GM12878 (cell line): Measurements from ENCODE around the gene TMC2. TPM values are rescaled to one million over a fixed set of nuclear protein-coding genes. Genes with fewer than 3 reads are reported as not detected.
A peak's percentile ranks its signal among the peaks of the same experiment; 100 is the strongest.

Source experiments
- ATAC-seq: fragments of 200-7000 bp; cut with Tn5 transposase; 3 replicates; pipeline ENCODE4 v1.9.1; 2020; ENCODE audit warnings: mild to moderate bottlenecking, moderate library complexity
- BruUV-seq: library from RNA; stranded (reverse); fragments of 400-500 nt; replicated peaks from 2 replicates; lab custom pipeline; 2021; lab: Mats Ljungman, UMichigan
- CTCF ChIA-PET: fragments of 300-600 bp; sonication (Branson Sonifier 250); formaldehyde crosslinking; extraction: SDS; loops from one replicate; lab custom pipeline; 2021; ENCODE audit warnings: inconsistent platforms; lab: Yijun Ruan, JAX
- POLR2A ChIA-PET: fragments of 350-600 bp; formaldehyde crosslinking; extraction: SDS; loops from one replicate; lab custom pipeline; 2021; ENCODE audit warnings: inconsistent platforms; lab: Charles Lee
- RAD21 ChIA-PET: fragments of 300-600 bp; sonication (Branson Sonifier 250); formaldehyde crosslinking; loops from one replicate; lab custom pipeline; 2023; ENCODE audit warnings: antibody characterized with exemption; ENCODE audit not compliant: unreplicated experiment; lab: Charles Lee
- SMC1A ChIA-PET: fragments of 300-600 bp; sonication (Branson Sonifier 250); formaldehyde crosslinking; loops from one replicate; lab custom pipeline; 2023; ENCODE audit not compliant: unreplicated experiment, uncharacterized antibody; lab: Charles Lee
- DNase-seq: peaks from one replicate; pipeline ENCODE4 v3.0.0-alpha.2; 2011; ENCODE audit warnings: low read depth, low spot score
- FAIRE-seq: peaks from 3 replicates; lab custom pipeline; 2011; peaks lifted over from hg19 to GRCh38; lab: Jason Lieb, UNC
- H2AFZ ChIP-seq: 2 replicates; pipeline ENCODE4 v1.6.0; 2011; ENCODE audit warnings: low read depth, low read length, control low read depth; ENCODE audit not compliant: control insufficient read depth
- H3K27ac ChIP-seq: 2 replicates; pipeline ENCODE4 v1.5.1; 2011; ENCODE audit warnings: control low read depth; ENCODE audit not compliant: control insufficient read depth, insufficient read depth
- H3K27me3 ChIP-seq, 2 experiments: replicated peaks in 1 of 2; 2 replicates each; pipeline versions ENCODE4 v1.6.0 to v1.6.1; 2011; ENCODE audit warnings: low read length in 1 of 2; ENCODE audit not compliant: control insufficient read depth in 2 of 2, insufficient read depth in 2 of 2
- H3K36me3 ChIP-seq, 2 experiments: 2 replicates each; pipeline ENCODE4 v1.5.1; 2011; ENCODE audit warnings: low read length in 1 of 2; ENCODE audit not compliant: control insufficient read depth in 2 of 2, insufficient read depth in 2 of 2
- H3K4me1 ChIP-seq: 2 replicates; pipeline ENCODE4 v1.6.1; 2011; ENCODE audit warnings: mild to moderate bottlenecking, low read length, moderate library complexity, mixed read lengths; ENCODE audit not compliant: control insufficient read depth, insufficient read depth
- H3K4me2 ChIP-seq: 2 replicates; pipeline ENCODE4 v1.6.0; 2011; ENCODE audit warnings: control low read depth; ENCODE audit not compliant: control insufficient read depth, insufficient read depth
- H3K4me3 ChIP-seq: fragments of 200-600 bp; sonication (generic); 2 replicates; pipeline ENCODE4 v1.5.1; 2016
- H3K79me2 ChIP-seq: 2 replicates; pipeline ENCODE4 v1.6.0; 2011; ENCODE audit warnings: low read length; ENCODE audit not compliant: control insufficient read depth, insufficient read depth
- H3K9ac ChIP-seq: 2 replicates; pipeline ENCODE4 v1.8.0; 2011; ENCODE audit warnings: low read length, control low read depth, mixed read lengths; ENCODE audit not compliant: control insufficient read depth, insufficient read depth
- H3K9me3 ChIP-seq: replicated peaks from 3 replicates; pipeline ENCODE4 v1.5.1; 2011; ENCODE audit warnings: mild to moderate bottlenecking, low read length; ENCODE audit not compliant: control insufficient read depth, insufficient read depth
- H4K20me1 ChIP-seq: 2 replicates; pipeline ENCODE4 v1.6.0; 2011; ENCODE audit not compliant: control insufficient read depth, insufficient read depth
- ATF7 ChIP-seq: fragments of 450-650 bp; IDR thresholded peaks from 2 replicates; pipeline ENCODE4 v1.6.1; 2016; ENCODE audit warnings: low read depth, mild to moderate bottlenecking
- CHD2 ChIP-seq: IDR thresholded peaks from 2 replicates; pipeline ENCODE4 v1.6.1; 2011; ENCODE audit warnings: low read depth, low read length, improper control_type of control experiment, borderline replicate concordance
- MYB ChIP-seq: fragments of 150-350 bp; IDR thresholded peaks from 2 replicates; pipeline ENCODE4 v1.6.1; 2014; ENCODE audit warnings: mild to moderate bottlenecking, low read depth, low read length, borderline replicate concordance
- POU2F2 ChIP-seq: IDR thresholded peaks from 3 replicates; pipeline ENCODE4 v1.6.1; 2011; ENCODE audit warnings: low read depth, mild to moderate bottlenecking, low read length, borderline replicate concordance
- WGBS: methylation state at CpG from one replicate; pipeline ENCODE4 v1.1.6; 2016; ENCODE audit warnings: low lambda C conversion rate; ENCODE audit not compliant: insufficient replicate concordance, insufficient coverage; ENCODE audit errors: missing lambda C conversion rate; 5-methylcytosine and 5-hydroxymethylcytosine counted together
- in situ Hi-C: fragments of 300-500 bp; cut with MboI; formaldehyde crosslinking; loops from 9 replicates; pipeline ENCODE4 v1.14.3; 2018; ENCODE audit warnings: mixed read lengths
- intact Hi-C: fragments of 100-400 bp; cut with micrococcal nuclease; formaldehyde crosslinking; loops from one replicate; pipeline ENCODE4 v1.14.2; 2022; ENCODE audit not compliant: unreplicated experiment
- polyA plus RNA-seq, 11 experiments: library from polyadenylated mRNA; depleted of rRNA in 4 of 11; unstranded in 6 of 11; stranded (reverse) in 5 of 11; fragments of >200 nt; fragmentation: Nextera tagmentation in 4 of 11; fragmentation: Illumina TruSeq in 1 of 11; extraction: Ambion mirVana in 4 of 11; extraction: Trizol in 1 of 11; gene quantifications; 1 replicate in 1 of 11; 2 replicates in 10 of 11; pipeline versions ENCODE4 v1.2.1 to v1.2.3, GENCODE V29; 2011 to 2016; ENCODE audit warnings: inconsistent platforms in 2 of 11, missing spikeins in 2 of 11, low read depth in 1 of 11
- total RNA-seq, 4 experiments: library from RNA; depleted of rRNA in 3 of 4; stranded (reverse); fragments of >200 nt in 3 of 4; fragmentation: Illumina TruSeq in 1 of 4; extraction: Trizol in 1 of 4; gene quantifications; 2 replicates each; pipeline versions ENCODE4 v1.2.1 to v1.2.3, GENCODE V29; 2013 to 2021

Gene TMC2
- total and polyA plus RNA-seq, 10 of the 15 experiments (the other 5 are each of a cell fraction or from before 2014, with no cell fraction given): 0.08 TPM; not detected in 9

- Histone ChIP-seq H3K27me3 (peaks cover 7 to 12% of the 10 kb centered on the region in 2 experiments), H3K27ac (no peak overlapping the region), H2AFZ (no peak overlapping the region), H3K79me2 (no peaks in the 10 kb centered on the region)
- intact Hi-C loops: no loop called here
- no TSS peak for BruUV-seq
- CTCF ChIA-PET: interaction anchor here (1.4 kb wide), 1 partner anchor 14 kb away, joined by 3 read pairs; no protein-coding TSS in a partner anchor
- ATAC-seq: no peak
- no peak for FAIRE-seq
- WGBS: 12% methylated on average over 8 of the region's 8 CpGs
- RAD21 ChIA-PET: no interaction called here
- no peak for TF ChIP-seq CHD2
- TF ChIP-seq POU2F2: no peak
- TF ChIP-seq MYB: no peak
- 0 out of 2 replicates have a peak, but pooled peaks have one; percentile 15 for TF ChIP-seq ATF7
- TF ChIP-seq, all 136 proteins: peak for 1
- Histone ChIP-seq H3K4me2 (no peak overlapping the region), H3K4me3 (no peak overlapping the region), H4K20me1 (no peaks in the 10 kb centered on the region), H3K9me3 (no peaks in the 10 kb centered on the region), H3K9ac (no peak overlapping the region), H3K36me3 (no peaks in the 10 kb centered on the region), H3K4me1 (no peaks in the 10 kb centered on the region)
- no peak for DNase-seq
- in situ Hi-C loops: no loop called here
- ChIA-PET POLR2A (no interaction called here), SMC1A (no interaction called here)
These were observed 26.7 kb downstream of the TMC2 start for GRCh38 chr20:2563116-2563515.

GRCh38 chr20:2564406-2564805 lies 28.0 kb downstream of the TMC2 start:
- no peaks in the 10 kb centered on the region for H3K36me3 ChIP-seq
- RAD21 ChIA-PET: no interaction called here
- no peak overlapping the region for H3K27ac ChIP-seq
- CTCF ChIA-PET: no interaction called here
- H3K27me3 ChIP-seq: peaks cover 2 to 5% of the 10 kb centered on the region in 2 experiments; a peak in 1 of 4 replicates
- ATAC-seq (no peak), FAIRE-seq (no peak), DNase-seq (no peak)
- H2AFZ ChIP-seq: no peak overlapping the region
- no peak for TF ChIP-seq POU2F2
- H3K9me3 ChIP-seq: no peaks in the 10 kb centered on the region
- no TSS peak for BruUV-seq
- no peak overlapping the region for H3K9ac ChIP-seq
- H3K4me3 ChIP-seq: no peak overlapping the region
- H3K79me2 ChIP-seq: no peaks in the 10 kb centered on the region
- 54% methylated on average over 4 of the region's 4 CpGs for WGBS
- in situ Hi-C loops (no loop called here), intact Hi-C loops (no loop called here)
- H3K4me2 ChIP-seq: no peak overlapping the region
- POLR2A ChIA-PET: no interaction called here
- no peaks in the 10 kb centered on the region for H3K4me1 ChIP-seq
- SMC1A ChIA-PET: no interaction called here
- H4K20me1 ChIP-seq: no peaks in the 10 kb centered on the region
